Type B pancreatic cell (in vitro differentiated cells): Measurements from ENCODE around the gene TMEM74B. TPM values are rescaled to one million over a fixed set of nuclear protein-coding genes. Genes with fewer than 3 reads are reported as not detected.

Experiments used
- DNase-seq: peaks from one replicate; pipeline ENCODE4 v3.0.0; 2021; ENCODE audit warnings: mixed read lengths; ENCODE audit not compliant: unreplicated experiment; ENCODE audit errors: extremely low spot score
- H3K27ac Mint-ChIP-seq: 2 replicates; pipeline ENCODE4 v1.8.0; 2021; ENCODE audit warnings: mild to moderate bottlenecking, mixed read lengths
- H3K27me3 Mint-ChIP-seq: 2 replicates; pipeline ENCODE4 v1.8.0; 2021; ENCODE audit warnings: mixed read lengths
- H3K36me3 Mint-ChIP-seq: 2 replicates; pipeline ENCODE4 v1.8.0; 2021; ENCODE audit warnings: mixed read lengths
- H3K4me1 Mint-ChIP-seq: one replicate; pipeline ENCODE4 v1.8.0; 2021; ENCODE audit warnings: mixed read lengths; ENCODE audit not compliant: unreplicated experiment
- H3K4me3 Mint-ChIP-seq: 2 replicates; pipeline ENCODE4 v1.8.0; 2021; ENCODE audit warnings: mild to moderate bottlenecking, mixed read lengths
- H3K9me3 Mint-ChIP-seq: 2 replicates; pipeline ENCODE4 v1.8.0; 2021; ENCODE audit warnings: mixed read lengths
- total RNA-seq: library from RNA; stranded (reverse); gene quantifications from 2 replicates; pipeline ENCODE4 v1.2.1, GENCODE V29; 2021; ENCODE audit warnings: low replicate concordance
- TF ChIP-seq, protein P1 (sequence below): fragments of 200-600 bp; sonication (generic); conservative IDR thresholded peaks from 2 replicates; pipeline ENCODE4 v1.5.0; 2021; ENCODE audit warnings: antibody characterized with exemption, mild to moderate bottlenecking

Gene TMEM74B
- total RNA-seq, 1 donor from 2014 or later, result 12.0 TPM

DNA sequence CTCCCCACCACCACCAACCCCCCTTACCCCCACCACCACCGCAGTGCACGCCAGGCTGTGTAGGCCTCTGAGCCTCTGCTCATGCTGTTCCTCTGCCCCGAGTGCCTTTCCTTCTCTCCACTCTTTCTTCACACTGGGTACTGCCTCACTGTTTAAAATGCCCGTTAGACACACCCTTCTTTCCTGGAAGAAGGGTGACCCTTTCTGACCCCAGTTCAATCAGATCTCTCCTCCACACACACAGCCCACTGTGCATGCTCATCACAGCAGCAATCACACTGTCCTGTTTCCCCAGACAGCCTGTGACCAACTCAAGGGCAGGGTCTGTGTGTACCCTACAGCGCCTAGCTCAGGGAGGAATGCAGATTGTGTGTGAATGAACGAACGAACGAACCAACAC, 10.0 kb downstream of the TMEM74B start:
- DNase-seq, result no peak
- Mint-ChIP-seq H3K4me3 (no peak overlapping the region), H3K9me3 (no peaks in the 10 kb centered on the region), H3K27ac (no peak overlapping the region), H3K4me1 (no peaks in the 10 kb centered on the region), H3K36me3 (peaks cover 18% of the 10 kb centered on the region), H3K27me3 (no peaks in the 10 kb centered on the region)
- TF ChIP-seq, protein P1, sequence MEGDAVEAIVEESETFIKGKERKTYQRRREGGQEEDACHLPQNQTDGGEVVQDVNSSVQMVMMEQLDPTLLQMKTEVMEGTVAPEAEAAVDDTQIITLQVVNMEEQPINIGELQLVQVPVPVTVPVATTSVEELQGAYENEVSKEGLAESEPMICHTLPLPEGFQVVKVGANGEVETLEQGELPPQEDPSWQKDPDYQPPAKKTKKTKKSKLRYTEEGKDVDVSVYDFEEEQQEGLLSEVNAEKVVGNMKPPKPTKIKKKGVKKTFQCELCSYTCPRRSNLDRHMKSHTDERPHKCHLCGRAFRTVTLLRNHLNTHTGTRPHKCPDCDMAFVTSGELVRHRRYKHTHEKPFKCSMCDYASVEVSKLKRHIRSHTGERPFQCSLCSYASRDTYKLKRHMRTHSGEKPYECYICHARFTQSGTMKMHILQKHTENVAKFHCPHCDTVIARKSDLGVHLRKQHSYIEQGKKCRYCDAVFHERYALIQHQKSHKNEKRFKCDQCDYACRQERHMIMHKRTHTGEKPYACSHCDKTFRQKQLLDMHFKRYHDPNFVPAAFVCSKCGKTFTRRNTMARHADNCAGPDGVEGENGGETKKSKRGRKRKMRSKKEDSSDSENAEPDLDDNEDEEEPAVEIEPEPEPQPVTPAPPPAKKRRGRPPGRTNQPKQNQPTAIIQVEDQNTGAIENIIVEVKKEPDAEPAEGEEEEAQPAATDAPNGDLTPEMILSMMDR, result no peak

DNA sequence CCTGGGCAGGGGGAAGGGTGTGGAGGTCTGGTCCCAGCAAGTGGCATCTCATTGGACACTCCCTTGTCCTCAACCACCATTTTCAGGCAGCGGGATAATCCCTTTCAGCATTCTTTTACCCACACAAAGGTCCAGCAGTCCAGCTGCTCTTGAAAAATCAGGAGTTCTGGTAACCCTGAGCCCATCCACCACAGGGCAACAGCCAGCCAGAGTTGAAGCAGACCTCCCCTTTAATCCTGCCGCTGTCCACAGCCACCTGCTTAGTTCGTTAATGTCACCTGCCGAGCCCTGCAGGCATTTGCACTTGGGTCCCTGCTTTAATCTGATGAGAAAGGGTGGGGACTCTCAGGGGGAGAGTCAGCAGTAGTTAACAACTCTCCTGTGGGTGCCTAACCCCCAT, 11.1 kb downstream of the TMEM74B start:
- Mint-ChIP-seq H3K9me3 (no peaks in the 10 kb centered on the region), H3K4me3 (no peak overlapping the region), H3K4me1 (no peaks in the 10 kb centered on the region), H3K36me3 (peaks cover 20% of the 10 kb centered on the region), H3K27ac (no peak overlapping the region), H3K27me3 (no peaks in the 10 kb centered on the region)
- no peak for DNase-seq
- TF ChIP-seq, protein P1, result no peak

DNA sequence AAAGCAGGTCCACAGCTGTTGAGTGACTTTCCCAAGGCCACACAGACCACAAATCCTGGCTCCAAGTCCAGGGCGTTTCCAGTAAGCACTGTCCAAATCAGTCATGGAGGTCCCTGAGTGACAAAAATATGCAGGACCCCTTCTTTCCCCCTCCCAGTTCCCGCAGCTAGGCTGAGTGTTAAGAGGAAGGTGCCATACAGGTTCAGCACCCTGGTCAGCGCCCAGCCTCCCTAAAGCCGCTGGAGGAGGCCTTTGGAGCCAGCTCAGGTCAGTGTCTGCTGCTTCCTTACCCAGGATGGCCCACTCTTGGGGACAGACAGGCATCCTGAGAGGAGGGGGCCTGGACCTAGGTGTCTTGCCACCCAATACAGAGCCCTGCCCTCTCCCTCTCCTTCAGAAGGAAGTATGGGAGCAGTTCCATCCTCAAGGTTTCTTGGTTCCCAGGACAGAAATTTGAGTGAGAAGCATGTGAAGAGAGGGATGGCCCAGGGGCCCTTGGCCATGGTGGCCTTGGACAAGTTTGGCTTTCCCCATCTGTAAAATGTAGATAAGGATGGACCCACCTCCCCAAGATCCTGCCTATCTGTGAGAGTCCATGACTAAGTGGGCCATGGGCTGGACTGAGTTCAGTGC, 13.2 kb downstream of the TMEM74B start:
- TF ChIP-seq, protein P1, result no peak
- no peaks in the 10 kb centered on the region for H3K27me3 Mint-ChIP-seq
- no peak for DNase-seq
- no peak overlapping the region for H3K4me3 Mint-ChIP-seq
- H3K27ac Mint-ChIP-seq, result no peak overlapping the region
- H3K4me1 Mint-ChIP-seq, result no peaks in the 10 kb centered on the region
- H3K9me3 Mint-ChIP-seq, result no peaks in the 10 kb centered on the region
- peaks cover 31% of the 10 kb centered on the region for H3K36me3 Mint-ChIP-seq

DNA sequence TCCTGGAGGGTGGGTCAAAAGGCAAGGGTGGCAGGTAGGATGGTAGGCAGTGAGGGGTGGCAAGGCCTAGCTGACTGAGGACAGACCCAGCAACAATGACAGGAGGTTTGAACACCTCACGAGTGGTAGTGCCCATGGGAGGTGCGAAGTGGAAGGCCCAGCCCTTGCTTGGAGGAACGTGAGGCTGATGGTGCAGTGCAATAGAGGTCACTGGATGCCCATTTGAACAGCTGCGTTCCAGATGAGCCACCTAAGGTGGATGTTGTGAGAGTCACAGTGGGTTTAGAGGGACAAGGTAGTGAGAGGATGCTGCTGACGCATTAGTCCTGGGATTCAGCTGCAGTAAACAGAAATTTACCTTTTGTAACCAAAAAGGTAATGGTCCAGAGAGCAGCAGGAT, 15.6 kb downstream of the TMEM74B start:
- no peak for DNase-seq
- no peak overlapping the region for H3K4me3 Mint-ChIP-seq
- H3K9me3 Mint-ChIP-seq, result no peaks in the 10 kb centered on the region
- H3K27ac Mint-ChIP-seq, result no peak overlapping the region
- TF ChIP-seq, protein P1, result no peak
- H3K4me1 Mint-ChIP-seq, result no peaks in the 10 kb centered on the region
- no peaks in the 10 kb centered on the region for H3K27me3 Mint-ChIP-seq
- peaks cover 36% of the 10 kb centered on the region for H3K36me3 Mint-ChIP-seq

DNA sequence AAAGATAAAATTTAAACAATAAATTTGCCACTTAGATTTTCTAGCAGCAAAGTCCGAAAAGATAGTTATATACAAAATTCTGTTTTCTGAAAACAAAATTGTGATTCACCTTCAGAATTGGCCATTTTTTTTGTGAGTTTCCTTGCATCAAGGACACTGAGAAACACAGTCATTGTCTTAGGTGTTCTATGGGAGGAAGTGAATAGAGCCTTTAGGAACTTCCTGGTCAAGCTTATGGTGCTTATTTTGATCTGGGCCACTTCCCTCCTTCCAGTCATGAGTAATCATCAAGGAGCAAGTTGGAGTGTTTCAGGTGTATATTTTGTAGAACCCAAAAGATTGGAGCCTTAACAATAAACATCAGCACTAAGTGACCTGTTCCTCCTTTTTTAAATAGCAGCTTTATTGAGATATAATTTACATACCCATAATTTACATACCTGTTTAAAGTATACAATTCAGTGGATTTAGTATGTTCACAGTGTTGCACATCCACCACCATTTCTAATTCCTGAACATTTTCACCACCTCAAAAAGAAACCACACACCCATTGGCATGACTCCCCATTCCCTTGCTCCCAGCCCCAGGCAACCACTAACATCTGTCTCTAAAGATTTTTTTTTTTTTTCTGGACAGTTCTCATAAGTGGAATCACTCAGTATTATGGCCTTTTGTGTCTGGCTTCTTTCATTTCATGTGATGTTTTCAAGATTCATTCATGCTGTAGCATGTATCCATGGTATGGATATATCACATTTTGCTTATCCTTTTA, 17.6 kb downstream of the TMEM74B start:
- no peaks in the 10 kb centered on the region for H3K9me3 Mint-ChIP-seq
- no peak overlapping the region for H3K4me3 Mint-ChIP-seq
- no peaks in the 10 kb centered on the region for H3K27me3 Mint-ChIP-seq
- TF ChIP-seq, protein P1, result no peak
- peaks cover 35% of the 10 kb centered on the region for H3K36me3 Mint-ChIP-seq
- H3K27ac Mint-ChIP-seq, result no peak overlapping the region
- DNase-seq, result no peak
- no peaks in the 10 kb centered on the region for H3K4me1 Mint-ChIP-seq
